Lower leg skin (tissue), 4 donors: ENCODE results near the gene RAB8A. TPM values are rescaled to one million over a fixed set of nuclear protein-coding genes. Genes with fewer than 3 reads are reported as not detected.

Experiments
- DNase-seq, 2 donors: peaks; one replicate each; pipeline ENCODE4 v3.0.0-alpha.2; 2019; ENCODE audit warnings: low spot score in 2 of 2
- H3K4me3 ChIP-seq: fragments of 200-600 bp; sonication (generic); 2 replicates; pipeline ENCODE4 v1.5.1; 2017; ENCODE audit warnings: mild to moderate bottlenecking, low read depth; ENCODE audit not compliant: poor library complexity, severe bottlenecking
- POLR2A ChIP-seq, 2 donors: fragments of 450-650 bp; IDR thresholded peaks; one replicate each; pipeline ENCODE4 v1.6.1; 2016 to 2017; ENCODE audit warnings: antibody characterized with exemption in 2 of 2, mild to moderate bottlenecking in 1 of 2, moderate library complexity in 1 of 2
- WGBS, 2 donors: methylation state at CpG; one replicate each; pipeline ENCODE4 v1.1.5; 2018; 5-methylcytosine and 5-hydroxymethylcytosine counted together
- intact Hi-C: fragments of 100-400 bp; cut with DNase I; formaldehyde crosslinking; loops from one replicate; pipeline ENCODE4 v1.15.0; 2023; ENCODE audit warnings: low total_unique reads
- total RNA-seq, 4 donors: library from RNA; depleted of rRNA; stranded (reverse); fragments of >200 nt; gene quantifications; one replicate each; pipeline ENCODE4 v1.1.0, GENCODE V29; 2016
- TF ChIP-seq, protein P1 (sequence below), 3 donors: fragments of 450-650 bp; IDR thresholded peaks; one replicate each; pipeline ENCODE4 v1.5.1; 2016; ENCODE audit warnings: antibody characterized with exemption in 3 of 3, mild to moderate bottlenecking in 3 of 3, moderate library complexity in 2 of 3

The RAB8A gene
- total RNA-seq, 4 donors from 2014 or later = 43.3 to 58.2 (median 50.8) TPM

DNA sequence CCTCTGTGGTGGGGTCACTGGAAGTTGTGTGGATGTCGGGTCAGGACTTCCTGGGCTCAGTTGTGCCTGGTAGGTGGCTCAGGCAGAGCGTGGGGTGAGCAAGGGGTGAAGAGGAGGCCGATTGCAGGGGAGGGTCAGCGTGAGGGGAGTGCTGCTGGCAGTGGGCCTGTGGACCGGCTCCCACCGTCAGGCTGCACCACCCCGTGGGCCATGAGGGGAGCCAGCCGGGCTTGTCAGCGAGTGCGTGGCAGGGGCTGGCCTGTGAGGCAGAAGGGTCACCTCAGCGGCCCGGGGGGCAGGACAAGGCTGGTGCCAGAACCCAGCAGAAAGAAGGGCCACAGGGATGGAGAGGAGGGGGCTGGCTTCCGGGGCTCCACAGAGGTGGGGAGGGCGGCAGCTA is 13.3 kb downstream of the RAB8A start:
- no peak for TF ChIP-seq POLR2A (IDR thresholded peaks at IDR 0.05)
- TF ChIP-seq, protein P1, sequence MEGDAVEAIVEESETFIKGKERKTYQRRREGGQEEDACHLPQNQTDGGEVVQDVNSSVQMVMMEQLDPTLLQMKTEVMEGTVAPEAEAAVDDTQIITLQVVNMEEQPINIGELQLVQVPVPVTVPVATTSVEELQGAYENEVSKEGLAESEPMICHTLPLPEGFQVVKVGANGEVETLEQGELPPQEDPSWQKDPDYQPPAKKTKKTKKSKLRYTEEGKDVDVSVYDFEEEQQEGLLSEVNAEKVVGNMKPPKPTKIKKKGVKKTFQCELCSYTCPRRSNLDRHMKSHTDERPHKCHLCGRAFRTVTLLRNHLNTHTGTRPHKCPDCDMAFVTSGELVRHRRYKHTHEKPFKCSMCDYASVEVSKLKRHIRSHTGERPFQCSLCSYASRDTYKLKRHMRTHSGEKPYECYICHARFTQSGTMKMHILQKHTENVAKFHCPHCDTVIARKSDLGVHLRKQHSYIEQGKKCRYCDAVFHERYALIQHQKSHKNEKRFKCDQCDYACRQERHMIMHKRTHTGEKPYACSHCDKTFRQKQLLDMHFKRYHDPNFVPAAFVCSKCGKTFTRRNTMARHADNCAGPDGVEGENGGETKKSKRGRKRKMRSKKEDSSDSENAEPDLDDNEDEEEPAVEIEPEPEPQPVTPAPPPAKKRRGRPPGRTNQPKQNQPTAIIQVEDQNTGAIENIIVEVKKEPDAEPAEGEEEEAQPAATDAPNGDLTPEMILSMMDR (IDR thresholded peaks at IDR 0.05) = no peak

GRCh38 chr19:16125737-16126495 is 14.2 kb downstream of the RAB8A start:
- intact Hi-C loops = no loop called here
- TF ChIP-seq POLR2A (IDR thresholded peaks at IDR 0.05) = no peak
- TF ChIP-seq, protein P1 (IDR thresholded peaks at IDR 0.05) = no peak
- H3K4me3 ChIP-seq = no peak overlapping the region
- DNase-seq = no peak
- 77 to 78% methylated on average over 10 of the region's 10 CpGs for WGBS, 2 donors

More for the DNA sequence above, 13.3 kb downstream of the RAB8A start:
- no peak for DNase-seq
- H3K4me3 ChIP-seq = no peak overlapping the region
- WGBS, 2 donors = 90 to 93% methylated on average over 14 of the region's 14 CpGs
- intact Hi-C loops = no loop called here

GRCh38 chr19:16127080-16127479 is 15.4 kb downstream of the RAB8A start:
- no peak overlapping the region for H3K4me3 ChIP-seq
- 64 to 76% methylated on average over 11 of the region's 11 CpGs for WGBS, 2 donors

GRCh38 chr19:16127776-16128371 is 16.2 kb downstream of the RAB8A start:
- intact Hi-C loops = no loop called here
- TF ChIP-seq, protein P1 (IDR thresholded peaks at IDR 0.05) = no peak
- no peak for TF ChIP-seq POLR2A (IDR thresholded peaks at IDR 0.05)
- peak in 1 of 2 donors; percentile 42 for DNase-seq
- no peak overlapping the region for H3K4me3 ChIP-seq
- 60 to 77% methylated on average over 11 to 17 of the region's 21 CpGs for WGBS, 2 donors

More at GRCh38 chr19:16127080-16127479, 15.4 kb downstream of the RAB8A start:
- TF ChIP-seq, protein P1 (IDR thresholded peaks at IDR 0.05) = no peak
- TF ChIP-seq POLR2A (IDR thresholded peaks at IDR 0.05) = no peak
- intact Hi-C loops = no loop called here
- DNase-seq = no peak

GRCh38 chr19:16131648-16132047 is 20.0 kb downstream of the RAB8A start:
- no peak for TF ChIP-seq POLR2A (IDR thresholded peaks at IDR 0.05)
- TF ChIP-seq, protein P1 (IDR thresholded peaks at IDR 0.05) = no peak
- H3K4me3 ChIP-seq = no peak overlapping the region
- WGBS, 2 donors = 96 to 97% methylated on average over 3 of the region's 3 CpGs
- intact Hi-C loops = no loop called here
- no peak for DNase-seq
